Hepatocyte (in vitro differentiated cells): ENCODE results near the gene KCNN3. TPM values are rescaled to one million over a fixed set of nuclear protein-coding genes. Genes with fewer than 3 reads are reported as not detected.

Source experiments
- DNase-seq: peaks from one replicate; pipeline ENCODE4 v3.0.0-alpha.2; 2016; ENCODE audit warnings: low spot score
- H2AFZ ChIP-seq: fragments of 200-600 bp; sonication (generic); 2 replicates; pipeline ENCODE4 v1.6.0; 2016; ENCODE audit warnings: antibody characterized with exemption, mild to moderate bottlenecking
- H3K27ac ChIP-seq: fragments of 200-600 bp; sonication (generic); 2 replicates; pipeline ENCODE4 v1.5.1; 2016; ENCODE audit warnings: mild to moderate bottlenecking
- H3K27me3 ChIP-seq: fragments of 200-600 bp; sonication (generic); 2 replicates; pipeline ENCODE4 v1.6.1; 2016
- H3K36me3 ChIP-seq: fragments of 200-600 bp; sonication (generic); replicated peaks from 2 replicates; pipeline ENCODE4 v1.5.1; 2016; ENCODE audit warnings: low read depth; ENCODE audit not compliant: insufficient read depth
- H3K4me1 ChIP-seq: fragments of 200-600 bp; sonication (generic); 2 replicates; pipeline ENCODE4 v1.5.1; 2016; ENCODE audit warnings: mild to moderate bottlenecking, moderate library complexity; ENCODE audit not compliant: insufficient read depth
- H3K4me2 ChIP-seq: fragments of 200-600 bp; sonication (generic); 2 replicates; pipeline ENCODE4 v1.6.0; 2016
- H3K4me3 ChIP-seq: fragments of 200-600 bp; sonication (generic); 2 replicates; pipeline ENCODE4 v1.5.1; 2016; ENCODE audit warnings: mild to moderate bottlenecking
- H3K79me2 ChIP-seq: fragments of 200-600 bp; sonication (generic); 2 replicates; pipeline ENCODE4 v1.6.0; 2017; ENCODE audit warnings: mild to moderate bottlenecking
- H3K9me2 ChIP-seq: fragments of 200-600 bp; sonication (generic); replicated peaks from 2 replicates; pipeline ENCODE4 v1.6.0; 2017; ENCODE audit warnings: mild to moderate bottlenecking; ENCODE audit not compliant: insufficient read depth
- H3K9me3 ChIP-seq: fragments of 200-600 bp; sonication (generic); 2 replicates; pipeline ENCODE4 v1.5.1; 2016; ENCODE audit warnings: low read depth, mild to moderate bottlenecking
- H4K20me1 ChIP-seq: fragments of 200-600 bp; sonication (generic); 2 replicates; pipeline ENCODE4 v1.6.0; 2016; ENCODE audit warnings: mild to moderate bottlenecking; ENCODE audit not compliant: insufficient read depth, poor library complexity, severe bottlenecking
- EZH2 ChIP-seq: fragments of 200-600 bp; sonication (generic); IDR thresholded peaks from 2 replicates; pipeline ENCODE4 v1.6.1; 2016; ENCODE audit warnings: antibody characterized with exemption, mild to moderate bottlenecking, borderline replicate concordance
- EZH2phosphoT487 ChIP-seq: fragments of 200-600 bp; sonication (generic); IDR thresholded peaks from one replicate; pipeline ENCODE4 v1.6.1; 2018; ENCODE audit warnings: antibody characterized with exemption, mild to moderate bottlenecking, low read depth, moderate library complexity; ENCODE audit not compliant: unreplicated experiment, severe bottlenecking
- WGBS: methylation state at CpG from one replicate; pipeline ENCODE4 v1.1.6; 2016; ENCODE audit warnings: low lambda C conversion rate; ENCODE audit errors: missing lambda C conversion rate; 5-methylcytosine and 5-hydroxymethylcytosine counted together
- polyA plus RNA-seq: library from polyadenylated mRNA; unstranded; fragments of >200 nt; fragmentation: Nextera tagmentation; extraction: Ambion mirVana; gene quantifications from 2 replicates; pipeline ENCODE4 v1.2.1, GENCODE V29; 2016
- total RNA-seq: library from RNA; depleted of rRNA; stranded (reverse); fragments of >200 nt; gene quantifications from 2 replicates; pipeline ENCODE4 v1.2.3, GENCODE V29; 2014
- TF ChIP-seq, protein P1 (sequence below): fragments of 200-600 bp; sonication (generic); IDR thresholded peaks from 2 replicates; pipeline ENCODE4 v1.5.1; 2016; ENCODE audit warnings: antibody characterized with exemption, mild to moderate bottlenecking; ENCODE audit not compliant: poor library complexity

KCNN3 gene
- total and polyA plus RNA-seq, 2 experiments from 2014 or later, result 0.56 to 0.67 TPM

DNA sequence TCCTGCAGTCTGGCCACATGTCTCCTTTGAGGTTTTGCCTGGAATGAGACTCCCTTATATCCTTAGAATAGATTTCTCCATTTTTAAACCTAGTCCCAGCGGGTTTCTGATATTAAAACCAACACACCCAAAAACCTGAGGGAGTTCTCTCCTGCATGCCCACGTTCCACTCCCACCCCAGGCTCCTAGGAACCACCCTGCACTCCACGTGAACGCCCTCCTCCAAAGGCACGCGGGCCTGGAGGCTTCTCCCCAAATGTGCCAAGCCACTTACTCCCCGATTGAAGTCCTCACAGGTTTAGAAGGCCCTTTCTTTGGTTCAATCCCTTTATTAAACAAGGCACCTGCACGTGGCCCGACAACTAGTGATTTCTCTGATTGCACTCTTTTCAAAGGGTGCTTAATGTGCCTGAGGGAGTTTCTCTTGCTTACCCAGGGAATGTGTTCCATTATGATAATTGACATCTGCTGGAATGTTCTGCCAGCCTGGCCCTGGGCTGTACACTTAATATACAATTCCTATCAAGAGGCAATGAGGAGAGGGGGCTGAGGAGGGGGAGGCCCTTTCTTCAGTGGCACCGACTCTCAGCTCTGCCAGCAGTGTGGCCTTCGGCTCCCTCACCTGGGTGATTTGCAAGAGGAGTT lies 157.8 kb downstream of the KCNN3 start:
- H3K4me3 ChIP-seq, result no peak overlapping the region
- no peak overlapping the region for H3K27ac ChIP-seq
- no peaks in the 10 kb centered on the region for H3K9me3 ChIP-seq
- no peaks in the 10 kb centered on the region for H3K4me1 ChIP-seq
- H2AFZ ChIP-seq, result no peak overlapping the region
- H4K20me1 ChIP-seq, result no peaks in the 10 kb centered on the region
- no peaks in the 10 kb centered on the region for H3K36me3 ChIP-seq
- WGBS, result 77% methylated on average over 11 of the region's 11 CpGs
- no peaks in the 10 kb centered on the region for H3K9me2 ChIP-seq
- peaks cover 7% of the 10 kb centered on the region for H3K27me3 ChIP-seq
- DNase-seq, result no peak
- no peak overlapping the region for H3K4me2 ChIP-seq
- H3K79me2 ChIP-seq, result no peaks in the 10 kb centered on the region
- TF ChIP-seq, protein P1, sequence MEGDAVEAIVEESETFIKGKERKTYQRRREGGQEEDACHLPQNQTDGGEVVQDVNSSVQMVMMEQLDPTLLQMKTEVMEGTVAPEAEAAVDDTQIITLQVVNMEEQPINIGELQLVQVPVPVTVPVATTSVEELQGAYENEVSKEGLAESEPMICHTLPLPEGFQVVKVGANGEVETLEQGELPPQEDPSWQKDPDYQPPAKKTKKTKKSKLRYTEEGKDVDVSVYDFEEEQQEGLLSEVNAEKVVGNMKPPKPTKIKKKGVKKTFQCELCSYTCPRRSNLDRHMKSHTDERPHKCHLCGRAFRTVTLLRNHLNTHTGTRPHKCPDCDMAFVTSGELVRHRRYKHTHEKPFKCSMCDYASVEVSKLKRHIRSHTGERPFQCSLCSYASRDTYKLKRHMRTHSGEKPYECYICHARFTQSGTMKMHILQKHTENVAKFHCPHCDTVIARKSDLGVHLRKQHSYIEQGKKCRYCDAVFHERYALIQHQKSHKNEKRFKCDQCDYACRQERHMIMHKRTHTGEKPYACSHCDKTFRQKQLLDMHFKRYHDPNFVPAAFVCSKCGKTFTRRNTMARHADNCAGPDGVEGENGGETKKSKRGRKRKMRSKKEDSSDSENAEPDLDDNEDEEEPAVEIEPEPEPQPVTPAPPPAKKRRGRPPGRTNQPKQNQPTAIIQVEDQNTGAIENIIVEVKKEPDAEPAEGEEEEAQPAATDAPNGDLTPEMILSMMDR, result no peak
- TF ChIP-seq EZH2phosphoT487 (no peak), EZH2 (no peak)

DNA sequence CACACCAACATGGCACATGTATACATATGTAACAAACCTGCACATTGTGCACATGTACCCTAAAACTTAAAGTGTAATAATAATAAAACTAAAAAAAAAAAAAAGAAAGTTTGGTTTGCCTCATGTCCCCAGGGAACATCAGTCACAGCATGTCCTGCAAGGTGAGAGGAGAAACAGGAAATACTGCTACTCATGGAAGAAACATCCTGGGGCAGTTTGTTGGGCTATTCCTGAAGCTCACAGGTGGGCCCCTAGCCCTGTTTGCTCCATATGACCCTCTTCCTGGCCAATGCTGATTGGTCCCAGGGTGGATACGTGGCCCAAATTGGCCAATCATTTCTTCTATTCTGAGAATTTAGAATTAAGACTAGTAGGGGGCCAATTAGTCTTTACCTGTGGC lies 158.7 kb downstream of the KCNN3 start:
- H3K4me2 ChIP-seq, result no peak overlapping the region
- no peaks in the 10 kb centered on the region for H4K20me1 ChIP-seq
- H3K79me2 ChIP-seq, result no peaks in the 10 kb centered on the region
- no peak overlapping the region for H3K27ac ChIP-seq
- peaks cover 7% of the 10 kb centered on the region for H3K27me3 ChIP-seq
- H3K36me3 ChIP-seq, result no peaks in the 10 kb centered on the region
- H3K4me1 ChIP-seq, result no peaks in the 10 kb centered on the region
- DNase-seq, result no peak
- H3K9me3 ChIP-seq, result no peaks in the 10 kb centered on the region
- H2AFZ ChIP-seq, result no peak overlapping the region
- WGBS, result 74% methylated on average over 1 of the region's 1 CpG
- no peaks in the 10 kb centered on the region for H3K9me2 ChIP-seq
- no peak for TF ChIP-seq EZH2phosphoT487
- TF ChIP-seq, protein P1, result no peak
- no peak for TF ChIP-seq EZH2
- no peak overlapping the region for H3K4me3 ChIP-seq

GRCh38 chr1:154710106-154710505 lies 160.0 kb downstream of the KCNN3 start:
- Histone ChIP-seq H3K79me2 (no peaks in the 10 kb centered on the region), H3K9me2 (no peaks in the 10 kb centered on the region), H3K9me3 (no peaks in the 10 kb centered on the region), H3K4me2 (no peak overlapping the region), H3K4me1 (no peaks in the 10 kb centered on the region), H3K4me3 (no peak overlapping the region), H4K20me1 (no peaks in the 10 kb centered on the region), H3K27me3 (peaks cover 7% of the 10 kb centered on the region), H2AFZ (no peak overlapping the region), H3K36me3 (no peaks in the 10 kb centered on the region), H3K27ac (no peak overlapping the region)
- no peak for DNase-seq
- 66% methylated on average over 6 of the region's 6 CpGs for WGBS
- TF ChIP-seq EZH2phosphoT487 (no peak), EZH2 (no peak)
- TF ChIP-seq, protein P1, result no peak
